Dedifferentiated amniotic fluid mesenchymal stem cell (primary cell): ENCODE data around the gene DNAH17.

ENCODE experiments used
- DNase-seq: peaks from one replicate; pipeline ENCODE4 v3.0.0-alpha.2; 2016; ENCODE audit errors: extremely low spot score

DNAH17 gene

GRCh38 chr17:78496311-78496710 lies 80.9 kb downstream of the DNAH17 start:
- DNase-seq = no peak

GRCh38 chr17:78495634-78496033 lies 81.6 kb downstream of the DNAH17 start:
- DNase-seq = no peak

- no peak for DNase-seq
Measured at GRCh38 chr17:78494696-78495330, 82.4 kb downstream of the DNAH17 start.

- DNase-seq = no peak
Measured at GRCh38 chr17:78493853-78494695, 83.1 kb downstream of the DNAH17 start.

- no peak for DNase-seq
Measured at GRCh38 chr17:78493450-78493849, 83.7 kb downstream of the DNAH17 start.

GRCh38 chr17:78492116-78492799 lies 84.9 kb downstream of the DNAH17 start:
- no peak for DNase-seq

GRCh38 chr17:78491236-78492115 lies 85.7 kb downstream of the DNAH17 start:
- no peak for DNase-seq

- DNase-seq = no peak
Measured at GRCh38 chr17:78490673-78491072, 86.5 kb downstream of the DNAH17 start.

- DNase-seq = no peak
Measured at GRCh38 chr17:78490156-78490555, 87.0 kb downstream of the DNAH17 start.

GRCh38 chr17:78488867-78489634 lies 88.1 kb downstream of the DNAH17 start:
- no peak for DNase-seq

GRCh38 chr17:78488156-78488555 lies 89.0 kb downstream of the DNAH17 start:
- no peak for DNase-seq

GRCh38 chr17:78486946-78487680 lies 90.1 kb downstream of the DNAH17 start:
- no peak for DNase-seq

- DNase-seq = no peak
Measured at GRCh38 chr17:78486228-78486802, 90.9 kb downstream of the DNAH17 start.

GRCh38 chr17:78485290-78486168 lies 91.7 kb downstream of the DNAH17 start:
- DNase-seq = no peak

GRCh38 chr17:78484271-78485246 lies 92.6 kb downstream of the DNAH17 start:
- DNase-seq = no peak

- DNase-seq = no peak
Measured at GRCh38 chr17:78479369-78479768, 97.8 kb downstream of the DNAH17 start.

- DNase-seq = no peak
Measured at GRCh38 chr17:78478757-78479297, 98.4 kb downstream of the DNAH17 start.
